VCaP (cell line): ENCODE data around the gene HORMAD2.
"Not testable (repeated sequence)": the region's sequence is repeated elsewhere in the genome, so short reads cannot be mapped to it uniquely, and the experiment has no call there.

Experiments
- H3K27ac ChIP-seq: fragments of 450-650 bp; 2 replicates; pipeline ENCODE4 v1.5.1; 2017
- CTCF ChIP-seq: fragments of 450-650 bp; conservative IDR thresholded peaks from 2 replicates; pipeline ENCODE4 v1.5.1; 2017; ENCODE audit warnings: mild to moderate bottlenecking, moderate library complexity

HORMAD2 gene

GRCh38 chr22:30057375-30057774 lies 22.9 kb upstream of the HORMAD2 start:
- TF ChIP-seq CTCF, result no peak
- H3K27ac ChIP-seq, result no peak overlapping the region

- H3K27ac ChIP-seq, result not testable (repeated sequence)
Observed at GRCh38 chr22:30059346-30060020, 20.8 kb upstream of the HORMAD2 start.

DNA sequence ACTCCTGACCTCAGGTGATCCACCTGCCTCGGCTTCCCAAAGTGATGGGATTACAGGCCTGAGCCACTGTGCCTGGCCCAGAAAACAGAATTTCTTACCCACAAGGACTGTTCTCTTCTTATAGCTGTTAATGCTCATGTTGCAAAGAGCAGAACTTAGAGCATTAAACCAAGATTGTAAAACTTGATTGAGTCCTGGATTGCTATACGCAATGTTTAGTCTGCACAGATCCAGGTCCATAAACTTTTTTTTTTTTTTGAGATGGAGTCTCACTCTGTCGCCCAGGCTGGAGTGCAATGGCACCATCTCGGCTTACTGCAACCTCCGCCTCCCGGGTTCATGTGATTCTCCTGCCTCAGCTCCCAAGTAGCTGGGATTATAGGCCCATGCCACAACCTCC lies 19.2 kb upstream of the HORMAD2 start:
- H3K27ac ChIP-seq, result not testable (repeated sequence)

GRCh38 chr22:30062259-30062658 lies 18.0 kb upstream of the HORMAD2 start:
- no peak for TF ChIP-seq CTCF
- no peak overlapping the region for H3K27ac ChIP-seq

GRCh38 chr22:30062950-30063349 lies 17.3 kb upstream of the HORMAD2 start:
- H3K27ac ChIP-seq, result no peak overlapping the region

GRCh38 chr22:30064172-30064571 lies 16.1 kb upstream of the HORMAD2 start:
- TF ChIP-seq CTCF, result no peak
- H3K27ac ChIP-seq, result no peak overlapping the region

More at GRCh38 chr22:30062950-30063349, 17.3 kb upstream of the HORMAD2 start:
- no peak for TF ChIP-seq CTCF

DNA sequence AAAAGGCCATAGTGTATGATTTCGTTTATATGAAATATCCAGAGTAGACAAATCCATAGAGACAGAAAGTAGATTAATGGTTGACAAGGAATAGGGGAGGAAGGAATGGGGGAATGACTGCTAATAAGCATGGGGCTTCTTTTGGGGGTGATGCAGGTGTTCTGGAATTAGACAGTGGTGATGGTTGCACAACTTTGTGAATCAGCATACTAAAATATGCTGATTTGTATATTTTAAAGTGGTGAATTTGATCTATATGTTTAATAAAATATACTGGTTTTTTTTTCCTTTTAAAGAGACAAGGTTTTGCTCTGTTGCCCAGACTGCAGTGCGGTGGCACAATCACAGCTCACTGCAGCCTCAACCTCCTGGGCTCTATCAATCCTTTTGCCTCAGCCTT lies 6.5 kb upstream of the HORMAD2 start:
- no peak for TF ChIP-seq CTCF

GRCh38 chr22:30074147-30074546 lies 6.1 kb upstream of the HORMAD2 start:
- H3K27ac ChIP-seq, result no peak overlapping the region
- no peak for TF ChIP-seq CTCF

More for the DNA sequence above, 6.5 kb upstream of the HORMAD2 start:
- H3K27ac ChIP-seq, result no peak overlapping the region

DNA sequence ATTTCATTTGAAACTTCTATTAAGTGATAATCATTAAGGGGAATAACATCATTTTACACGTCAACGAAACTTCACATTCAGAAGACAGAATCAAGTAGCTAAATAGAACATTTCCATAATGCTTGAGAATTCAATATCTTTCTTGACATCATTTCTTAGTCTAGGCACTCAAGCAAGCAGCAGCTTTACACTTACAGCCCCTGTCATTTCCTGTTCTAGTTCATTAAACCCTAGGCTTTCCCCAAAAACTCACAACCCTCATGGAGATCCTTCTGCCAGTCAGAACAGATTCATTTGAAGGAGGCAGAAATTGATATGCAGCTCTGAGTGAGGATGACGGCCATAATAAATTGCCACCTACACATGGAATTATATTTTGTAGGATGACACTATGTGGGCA lies 5.3 kb upstream of the HORMAD2 start:
- no peak overlapping the region for H3K27ac ChIP-seq
- no peak for TF ChIP-seq CTCF
